ENCODE measurements around the gene ECM1. TPM values are rescaled to one million over a fixed set of nuclear protein-coding genes. Genes with fewer than 3 reads are reported as not detected.
A peak's percentile ranks its signal among the peaks of the same experiment; 100 is the strongest.

The ECM1 gene
- total and polyA plus RNA-seq, 2 donors (not counting 1 experiment from before 2014, with no cell fraction given) = 25.1 to 108 TPM

- Histone ChIP-seq H3K27me3 (ENCODE audit: control insufficient read depth, insufficient read depth, low read length) (no peaks in the 10 kb centered on the region), H3K79me2 (ENCODE audit: control insufficient read depth, insufficient read depth, low read length) (peaks cover 5% of the 10 kb centered on the region), H3K36me3 (ENCODE audit: control insufficient read depth, insufficient read depth, low read length) (peaks cover 2% of the 10 kb centered on the region), H4K20me1 (ENCODE audit: control insufficient read depth, extremely low read depth, insufficient read depth, low read length) (no peaks in the 10 kb centered on the region), H3K27ac (ENCODE audit: insufficient read depth, low read length) (peak overlapping the region; percentile 80), H3K4me1 (ENCODE audit: control insufficient read depth, extremely low read depth, insufficient read depth, low read length) (peaks cover 7% of the 10 kb centered on the region), H3K4me2 (ENCODE audit: extremely low read depth, insufficient read depth, low read length) (peak overlapping the region; percentile 92), H2AFZ (ENCODE audit: low read length) (peak overlapping the region; percentile 54), H3K9me3 (ENCODE audit: control insufficient read depth, insufficient read depth, low read depth, low read length) (no peaks in the 10 kb centered on the region), H3K4me3 (replicated peaks in 1 of 4; ENCODE audit: control extremely low read depth in 1 of 4, insufficient read depth in 1 of 4, low read depth in 3 of 4, low read length in 4 of 4) (peak overlapping the region; percentile 75 to 89 (median 82)), H3K9ac (ENCODE audit: insufficient read depth, low read length) (peak overlapping the region; percentile 59)
- no peak for DNase-seq (ENCODE audit: low read depth in 2 of 2)
- TF ChIP-seq EZH2 (IDR thresholded peaks at IDR 0.05; ENCODE audit: low read length, missing control alignments) (no peak), CTCF (conservative IDR thresholded peaks at IDR 0.05 in 1 of 2, IDR thresholded peaks at IDR 0.05 in 1 of 2; ENCODE audit: low read depth in 1 of 2, low read length in 2 of 2) (no peak)
Observed at GRCh38 chr1:150487763-150488115, 20.2 kb upstream of the ECM1 start.

GRCh38 chr1:150493175-150493574 lies 14.7 kb upstream of the ECM1 start:
- no peak for TF ChIP-seq CTCF (conservative IDR thresholded peaks at IDR 0.05 in 1 of 2, IDR thresholded peaks at IDR 0.05 in 1 of 2; ENCODE audit: low read depth in 1 of 2, low read length in 2 of 2)
- no peak for TF ChIP-seq EZH2 (IDR thresholded peaks at IDR 0.05; ENCODE audit: low read length, missing control alignments)
- Histone ChIP-seq H3K36me3 (ENCODE audit: control insufficient read depth, insufficient read depth, low read length) (peaks cover 6% of the 10 kb centered on the region), H3K79me2 (ENCODE audit: control insufficient read depth, insufficient read depth, low read length) (no peaks in the 10 kb centered on the region), H3K4me3 (replicated peaks in 1 of 4; ENCODE audit: control extremely low read depth in 1 of 4, insufficient read depth in 1 of 4, low read depth in 3 of 4, low read length in 4 of 4) (no peak overlapping the region), H3K9ac (ENCODE audit: insufficient read depth, low read length) (no peak overlapping the region), H3K9me3 (ENCODE audit: control insufficient read depth, insufficient read depth, low read depth, low read length) (no peaks in the 10 kb centered on the region), H3K27me3 (ENCODE audit: control insufficient read depth, insufficient read depth, low read length) (no peaks in the 10 kb centered on the region), H3K4me1 (ENCODE audit: control insufficient read depth, extremely low read depth, insufficient read depth, low read length) (no peaks in the 10 kb centered on the region), H3K27ac (ENCODE audit: insufficient read depth, low read length) (no peak overlapping the region), H4K20me1 (ENCODE audit: control insufficient read depth, extremely low read depth, insufficient read depth, low read length) (no peaks in the 10 kb centered on the region), H3K4me2 (ENCODE audit: extremely low read depth, insufficient read depth, low read length) (no peak overlapping the region), H2AFZ (ENCODE audit: low read length) (no peak overlapping the region)
- DNase-seq (ENCODE audit: low read depth in 2 of 2) = no peak

GRCh38 chr1:150498342-150498741 lies 9.6 kb upstream of the ECM1 start:
- no peak overlapping the region for H3K9ac ChIP-seq (ENCODE audit: insufficient read depth, low read length)
- no peak for DNase-seq (ENCODE audit: low read depth in 2 of 2)
- H3K9me3 ChIP-seq (ENCODE audit: control insufficient read depth, insufficient read depth, low read depth, low read length) = no peaks in the 10 kb centered on the region
- no peak overlapping the region for H3K27ac ChIP-seq (ENCODE audit: insufficient read depth, low read length)
- no peak for TF ChIP-seq EZH2 (IDR thresholded peaks at IDR 0.05; ENCODE audit: low read length, missing control alignments)
- TF ChIP-seq CTCF (conservative IDR thresholded peaks at IDR 0.05 in 1 of 2, IDR thresholded peaks at IDR 0.05 in 1 of 2; ENCODE audit: low read depth in 1 of 2, low read length in 2 of 2) = no peak
- no peaks in the 10 kb centered on the region for H3K79me2 ChIP-seq (ENCODE audit: control insufficient read depth, insufficient read depth, low read length)
- no peak overlapping the region for H3K4me2 ChIP-seq (ENCODE audit: extremely low read depth, insufficient read depth, low read length)
- H3K4me1 ChIP-seq (ENCODE audit: control insufficient read depth, extremely low read depth, insufficient read depth, low read length) = no peaks in the 10 kb centered on the region
- no peak overlapping the region for H3K4me3 ChIP-seq (replicated peaks in 1 of 4; ENCODE audit: control extremely low read depth in 1 of 4, insufficient read depth in 1 of 4, low read depth in 3 of 4, low read length in 4 of 4)
- peaks cover 1% of the 10 kb centered on the region for H3K36me3 ChIP-seq (ENCODE audit: control insufficient read depth, insufficient read depth, low read length)
- no peaks in the 10 kb centered on the region for H3K27me3 ChIP-seq (ENCODE audit: control insufficient read depth, insufficient read depth, low read length)
- no peak overlapping the region for H2AFZ ChIP-seq (ENCODE audit: low read length)
- H4K20me1 ChIP-seq (ENCODE audit: control insufficient read depth, extremely low read depth, insufficient read depth, low read length) = no peaks in the 10 kb centered on the region
